Measurements from ENCODE around the gene WDR90.

- no peak for TF ChIP-seq POLR2A (IDR thresholded peaks at IDR 0.05; ENCODE audit: extremely low read depth, insufficient read length)
- no peak for TF ChIP-seq CTCF (IDR thresholded peaks at IDR 0.05; ENCODE audit: low read depth, low read length)
Observed at GRCh38 chr16:666572-666971, 17.4 kb downstream of the WDR90 start.

Measured in NB4 (cell line).